A673 (cell line): Measurements from ENCODE around the gene MRPL12. TPM values are rescaled to one million over a fixed set of nuclear protein-coding genes. Genes with fewer than 3 reads are reported as not detected.

ENCODE experiments used
- BruUV-seq: library from RNA; stranded (reverse); fragments of 400-500 nt; replicated peaks from 2 replicates; lab custom pipeline; 2021; lab: Mats Ljungman, UMichigan
- CTCF ChIA-PET: fragments of 300-600 bp; sonication (Branson Sonifier 250); formaldehyde crosslinking; loops from one replicate; lab custom pipeline; 2022; ENCODE audit warnings: antibody characterized with exemption; lab: Charles Lee
- POLR2A ChIA-PET: fragments of 300-600 bp; sonication (Branson Sonifier 250); formaldehyde crosslinking; loops from one replicate; lab custom pipeline; 2022; ENCODE audit warnings: antibody characterized with exemption; ENCODE audit not compliant: low non-redundant PET; lab: Charles Lee
- DNase-seq: peaks from one replicate; pipeline ENCODE4 v3.0.0-alpha.2; 2015; ENCODE audit warnings: low spot score
- H3K27ac ChIP-seq: fragments of 200-600 bp; sonication (generic); 2 replicates; pipeline ENCODE4 v1.5.1; 2016; ENCODE audit warnings: mixed run types, low read depth, mild to moderate bottlenecking, mixed read lengths, antibody characterized with exemption, low read length; ENCODE audit not compliant: poor library complexity, severe bottlenecking
- H3K27me3 ChIP-seq: fragments of 200-600 bp; sonication (generic); replicated peaks from 2 replicates; pipeline ENCODE4 v1.6.1; 2017; ENCODE audit warnings: mixed run types, low read depth, mild to moderate bottlenecking, mixed read lengths, antibody characterized with exemption, low read length; ENCODE audit not compliant: insufficient read depth, poor library complexity
- H3K36me3 ChIP-seq: fragments of 200-600 bp; sonication (generic); 2 replicates; pipeline ENCODE4 v1.6.1; 2016; ENCODE audit warnings: mixed run types, mild to moderate bottlenecking, mixed read lengths, antibody characterized with exemption, low read length; ENCODE audit not compliant: insufficient read depth, poor library complexity, severe bottlenecking
- H3K4me1 ChIP-seq: fragments of 200-600 bp; sonication (generic); 2 replicates; pipeline ENCODE4 v1.6.1; 2017; ENCODE audit warnings: mixed run types, mild to moderate bottlenecking, mixed read lengths, antibody characterized with exemption, low read length; ENCODE audit not compliant: insufficient read depth, poor library complexity, severe bottlenecking
- H3K4me3 ChIP-seq: fragments of 200-600 bp; sonication (generic); 2 replicates; pipeline ENCODE4 v1.5.1; 2016; ENCODE audit warnings: low read depth, mixed run types, mild to moderate bottlenecking, mixed read lengths, low read length; ENCODE audit not compliant: poor library complexity, severe bottlenecking
- H3K9me3 ChIP-seq: fragments of 200-600 bp; sonication (generic); 2 replicates; pipeline ENCODE4 v1.6.1; 2016; ENCODE audit warnings: mixed run types, low read depth, mild to moderate bottlenecking, mixed read lengths, antibody characterized with exemption, low read length; ENCODE audit not compliant: poor library complexity, severe bottlenecking
- CTCF ChIP-seq: fragments of 300-800, 200-600 bp; sonication (generic); conservative IDR thresholded peaks from 2 replicates; pipeline ENCODE4 v1.5.1; 2017; ENCODE audit warnings: low read depth, mild to moderate bottlenecking, antibody characterized with exemption, low read length, moderate library complexity, mixed read lengths
- EZH2 ChIP-seq: fragments of 200-600 bp; sonication (generic); IDR thresholded peaks from 2 replicates; pipeline ENCODE4 v1.6.1; 2017; ENCODE audit warnings: borderline replicate concordance, low read depth, mild to moderate bottlenecking, mixed read lengths, antibody characterized with exemption, low read length; ENCODE audit not compliant: poor library complexity, severe bottlenecking
- intact Hi-C: fragments of 100-400 bp; cut with micrococcal nuclease; formaldehyde crosslinking; loops from one replicate; pipeline ENCODE4 v1.10.0; 2022; ENCODE audit not compliant: unreplicated experiment
- total RNA-seq: library from RNA; stranded (reverse); gene quantifications from 2 replicates; pipeline ENCODE4 v1.2.3, GENCODE V29; 2021

MRPL12 gene
- total RNA-seq, 1 experiment from 2014 or later = 186 TPM

GRCh38 chr17:81733507-81734404, 30.6 kb downstream of the MRPL12 start:
- ChIA-PET CTCF (no interaction called here), POLR2A (no interaction called here)
- TF ChIP-seq EZH2 = no peak
- TF ChIP-seq CTCF = peak; percentile 93
- no TSS peak for BruUV-seq
- Histone ChIP-seq H3K36me3 (no peaks in the 10 kb centered on the region), H3K4me3 (no peak overlapping the region), H3K9me3 (no peaks in the 10 kb centered on the region), H3K27me3 (no peaks in the 10 kb centered on the region), H3K27ac (no peak overlapping the region), H3K4me1 (peaks cover 15% of the 10 kb centered on the region)
- intact Hi-C loops = no loop called here
- DNase-seq = peak; percentile 72

GRCh38 chr17:81734405-81735263, 31.5 kb downstream of the MRPL12 start:
- ChIA-PET CTCF (no interaction called here), POLR2A (no interaction called here)
- no TSS peak for BruUV-seq
- Histone ChIP-seq H3K4me3 (no peak overlapping the region), H3K36me3 (no peaks in the 10 kb centered on the region), H3K9me3 (no peaks in the 10 kb centered on the region), H3K27ac (no peak overlapping the region), H3K27me3 (no peaks in the 10 kb centered on the region), H3K4me1 (peaks cover 15% of the 10 kb centered on the region)
- intact Hi-C loops = no loop called here
- DNase-seq = no peak
- TF ChIP-seq CTCF (no peak), EZH2 (no peak)

GRCh38 chr17:81735264-81736102, 32.3 kb downstream of the MRPL12 start:
- Histone ChIP-seq H3K36me3 (no peaks in the 10 kb centered on the region), H3K4me1 (peaks cover 15% of the 10 kb centered on the region), H3K4me3 (peak overlapping the region; percentile 34), H3K9me3 (no peaks in the 10 kb centered on the region), H3K27me3 (no peaks in the 10 kb centered on the region), H3K27ac (no peak overlapping the region)
- no TSS peak for BruUV-seq
- no peak for TF ChIP-seq EZH2
- TF ChIP-seq CTCF = no peak
- intact Hi-C loops = no loop called here
- ChIA-PET POLR2A (no interaction called here), CTCF (interaction anchor here (0.6 kb wide), 1 partner anchor 261 kb away, joined by 4 read pairs; no protein-coding TSS in a partner anchor)
- DNase-seq = no peak
